GM12878 (cell line): ENCODE measurements around the gene LTB4R. TPM values are rescaled to one million over a fixed set of nuclear protein-coding genes. Genes with fewer than 3 reads are reported as not detected.

Experiments
- ATAC-seq: fragments of 200-7000 bp; cut with Tn5 transposase; 3 replicates; pipeline ENCODE4 v1.9.1; 2020; ENCODE audit warnings: mild to moderate bottlenecking, moderate library complexity
- BruUV-seq: library from RNA; stranded (reverse); fragments of 400-500 nt; replicated peaks from 2 replicates; lab custom pipeline; 2021; lab: Mats Ljungman, UMichigan
- CTCF ChIA-PET: fragments of 300-600 bp; sonication (Branson Sonifier 250); formaldehyde crosslinking; extraction: SDS; loops from one replicate; lab custom pipeline; 2021; ENCODE audit warnings: inconsistent platforms; lab: Yijun Ruan, JAX
- POLR2A ChIA-PET: fragments of 350-600 bp; formaldehyde crosslinking; extraction: SDS; loops from one replicate; lab custom pipeline; 2021; ENCODE audit warnings: inconsistent platforms; lab: Charles Lee
- RAD21 ChIA-PET: fragments of 300-600 bp; sonication (Branson Sonifier 250); formaldehyde crosslinking; loops from one replicate; lab custom pipeline; 2023; ENCODE audit warnings: antibody characterized with exemption; ENCODE audit not compliant: unreplicated experiment; lab: Charles Lee
- SMC1A ChIA-PET: fragments of 300-600 bp; sonication (Branson Sonifier 250); formaldehyde crosslinking; loops from one replicate; lab custom pipeline; 2023; ENCODE audit not compliant: unreplicated experiment, uncharacterized antibody; lab: Charles Lee
- DNase-seq: peaks from one replicate; pipeline ENCODE4 v3.0.0-alpha.2; 2011; ENCODE audit warnings: low read depth, low spot score
- FAIRE-seq: peaks from 3 replicates; lab custom pipeline; 2011; peaks lifted over from hg19 to GRCh38; lab: Jason Lieb, UNC
- H2AFZ ChIP-seq: 2 replicates; pipeline ENCODE4 v1.6.0; 2011; ENCODE audit warnings: low read depth, low read length, control low read depth; ENCODE audit not compliant: control insufficient read depth
- H3K27ac ChIP-seq: 2 replicates; pipeline ENCODE4 v1.5.1; 2011; ENCODE audit warnings: control low read depth; ENCODE audit not compliant: control insufficient read depth, insufficient read depth
- H3K27me3 ChIP-seq, 2 experiments: replicated peaks in 1 of 2; 2 replicates each; pipeline versions ENCODE4 v1.6.0 to v1.6.1; 2011; ENCODE audit warnings: low read length in 1 of 2; ENCODE audit not compliant: control insufficient read depth in 2 of 2, insufficient read depth in 2 of 2
- H3K36me3 ChIP-seq, 2 experiments: 2 replicates each; pipeline ENCODE4 v1.5.1; 2011; ENCODE audit warnings: low read length in 1 of 2; ENCODE audit not compliant: control insufficient read depth in 2 of 2, insufficient read depth in 2 of 2
- H3K4me1 ChIP-seq: 2 replicates; pipeline ENCODE4 v1.6.1; 2011; ENCODE audit warnings: mild to moderate bottlenecking, low read length, moderate library complexity, mixed read lengths; ENCODE audit not compliant: control insufficient read depth, insufficient read depth
- H3K4me2 ChIP-seq: 2 replicates; pipeline ENCODE4 v1.6.0; 2011; ENCODE audit warnings: control low read depth; ENCODE audit not compliant: control insufficient read depth, insufficient read depth
- H3K4me3 ChIP-seq: fragments of 200-600 bp; sonication (generic); 2 replicates; pipeline ENCODE4 v1.5.1; 2016
- H3K79me2 ChIP-seq: 2 replicates; pipeline ENCODE4 v1.6.0; 2011; ENCODE audit warnings: low read length; ENCODE audit not compliant: control insufficient read depth, insufficient read depth
- H3K9ac ChIP-seq: 2 replicates; pipeline ENCODE4 v1.8.0; 2011; ENCODE audit warnings: low read length, control low read depth, mixed read lengths; ENCODE audit not compliant: control insufficient read depth, insufficient read depth
- H3K9me3 ChIP-seq: replicated peaks from 3 replicates; pipeline ENCODE4 v1.5.1; 2011; ENCODE audit warnings: mild to moderate bottlenecking, low read length; ENCODE audit not compliant: control insufficient read depth, insufficient read depth
- H4K20me1 ChIP-seq: 2 replicates; pipeline ENCODE4 v1.6.0; 2011; ENCODE audit not compliant: control insufficient read depth, insufficient read depth
- CTCF ChIP-seq, 3 experiments: IDR thresholded peaks in 2 of 3; conservative IDR thresholded peaks in 1 of 3; 2 replicates each; pipeline ENCODE4 v1.5.1; 2011; ENCODE audit warnings: low read depth in 3 of 3, low read length in 3 of 3, mild to moderate bottlenecking in 3 of 3, control low read depth in 2 of 3, moderate library complexity in 2 of 3, inconsistent platforms in 1 of 3, mixed read lengths in 1 of 3; ENCODE audit not compliant: control insufficient read depth in 2 of 3, insufficient read depth in 1 of 3; ENCODE audit errors: extremely low read depth in 1 of 3
- FOXK2 ChIP-seq: fragments of 450-650 bp; IDR thresholded peaks from 2 replicates; pipeline ENCODE4 v1.6.1; 2017; ENCODE audit warnings: mild to moderate bottlenecking, moderate library complexity
- SMARCA5 ChIP-seq: fragments of 450-650 bp; IDR thresholded peaks from 2 replicates; pipeline ENCODE4 v1.6.1; 2017; ENCODE audit warnings: mild to moderate bottlenecking
- SPI1 ChIP-seq: IDR thresholded peaks from 2 replicates; pipeline ENCODE4 v1.6.1; 2011; ENCODE audit warnings: low read depth, mild to moderate bottlenecking, low read length, moderate library complexity, borderline replicate concordance; ENCODE audit not compliant: insufficient read depth
- WGBS: methylation state at CpG from one replicate; pipeline ENCODE4 v1.1.6; 2016; ENCODE audit warnings: low lambda C conversion rate; ENCODE audit not compliant: insufficient replicate concordance, insufficient coverage; ENCODE audit errors: missing lambda C conversion rate; 5-methylcytosine and 5-hydroxymethylcytosine counted together
- in situ Hi-C: fragments of 300-500 bp; cut with MboI; formaldehyde crosslinking; loops from 9 replicates; pipeline ENCODE4 v1.14.3; 2018; ENCODE audit warnings: mixed read lengths
- intact Hi-C: fragments of 100-400 bp; cut with micrococcal nuclease; formaldehyde crosslinking; loops from one replicate; pipeline ENCODE4 v1.14.2; 2022; ENCODE audit not compliant: unreplicated experiment
- polyA plus RNA-seq, 11 experiments: library from polyadenylated mRNA; depleted of rRNA in 4 of 11; unstranded in 6 of 11; stranded (reverse) in 5 of 11; fragments of >200 nt; fragmentation: Nextera tagmentation in 4 of 11; fragmentation: Illumina TruSeq in 1 of 11; extraction: Ambion mirVana in 4 of 11; extraction: Trizol in 1 of 11; gene quantifications; 1 replicate in 1 of 11; 2 replicates in 10 of 11; pipeline versions ENCODE4 v1.2.1 to v1.2.3, GENCODE V29; 2011 to 2016; ENCODE audit warnings: inconsistent platforms in 2 of 11, missing spikeins in 2 of 11, low read depth in 1 of 11
- total RNA-seq, 4 experiments: library from RNA; depleted of rRNA in 3 of 4; stranded (reverse); fragments of >200 nt in 3 of 4; fragmentation: Illumina TruSeq in 1 of 4; extraction: Trizol in 1 of 4; gene quantifications; 2 replicates each; pipeline versions ENCODE4 v1.2.1 to v1.2.3, GENCODE V29; 2013 to 2021

Gene LTB4R
- total and polyA plus RNA-seq, 10 of the 15 experiments (the other 5 are each of a cell fraction or from before 2014, with no cell fraction given): 1.2 to 14.0 (median 4.0) TPM

- H3K4me1 ChIP-seq: peaks cover 43% of the 10 kb centered on the region
- ChIA-PET CTCF (interaction anchor here (1.1 to 17.1 kb wide), 8 partner anchors 8 to 158 kb away, joined by 3 to 269 read pairs (median 8); partner anchors contain the start of genes CIDEB, DHRS1, IRF9 and NOP9), RAD21 (interaction anchor here (0.7 to 5.6 kb wide), 9 partner anchors 7 to 159 kb away, joined by 3 to 59 read pairs (median 6); partner anchors contain the start of genes CIDEB, DCAF11, MDP1 and NRL)
- TF ChIP-seq CTCF (IDR thresholded peaks at IDR 0.05 in 2 of 3, conservative IDR thresholded peaks at IDR 0.05 in 1 of 3; ENCODE audit: control insufficient read depth in 2 of 3, extremely low read depth in 1 of 3, insufficient read depth in 1 of 3, low read depth in 3 of 3, low read length in 3 of 3) (peak; percentile 12 to 26 (median 13); a peak in 2 of 6 replicates), SMARCA5 (0 out of 2 replicates have a peak, but pooled peaks have one; percentile 50), FOXK2 (no peak), SPI1 (no peak)
- TF ChIP-seq, all 136 proteins: peak for 2
- FAIRE-seq (no peak), ATAC-seq (no peak), DNase-seq (no peak)
- WGBS: 55% methylated on average over 3 of the region's 3 CpGs
- in situ Hi-C loops (no loop called here), intact Hi-C loops (no loop called here)
- peaks cover 14% of the 10 kb centered on the region for H3K79me2 ChIP-seq
- no peaks in the 10 kb centered on the region for H4K20me1 ChIP-seq
- peaks cover 0 to 7% of the 10 kb centered on the region in 2 experiments; a peak in 2 of 4 replicates for H3K36me3 ChIP-seq
- peak overlapping the region; percentile 64 for H3K27ac ChIP-seq
- H3K27me3 ChIP-seq: no peaks in the 10 kb centered on the region
- no peak overlapping the region for H2AFZ ChIP-seq
- SMC1A ChIA-PET: interaction anchor here (0.7 to 11.8 kb wide), 13 partner anchors 11 to 193 kb away, joined by 3 to 141 read pairs (median 3); partner anchors contain the start of genes CHMP4A, DCAF11, DHRS1 and NOP9
- peak overlapping the region; percentile 50 for H3K4me2 ChIP-seq
- POLR2A ChIA-PET: interaction anchor here (0.7 to 10.9 kb wide), 10 partner anchors 10 to 157 kb away, joined by 3 to 171 read pairs (median 5); partner anchors contain the start of genes DHRS1, NOP9 and TINF2
- H3K9ac ChIP-seq: no peak overlapping the region
- 0 out of 2 replicates have a peak overlapping the region, but pooled peaks have one; percentile 3 for H3K4me3 ChIP-seq
- BruUV-seq: no TSS peak
- H3K9me3 ChIP-seq: no peaks in the 10 kb centered on the region; the same call in 2 of the 3 replicates
These were observed 37.8 kb upstream of the LTB4R start for GRCh38 chr14:24273422-24273998.
